DND-41 (cell line): ENCODE results near the gene CFAP58.

ENCODE experiments used
- ATAC-seq: fragments of 200-7000 bp; cut with Tn5 transposase; 3 replicates; pipeline ENCODE4 v1.9.1; 2021; ENCODE audit warnings: low read depth; ENCODE audit not compliant: insufficient read depth
- DNase-seq: peaks from one replicate; pipeline ENCODE4 v3.0.0-alpha.2; 2020
- H2AFZ ChIP-seq: 2 replicates; pipeline ENCODE4 v1.6.0; 2012; ENCODE audit warnings: low read depth, low read length
- H3K27ac ChIP-seq: 2 replicates; pipeline ENCODE4 v1.5.1; 2012; ENCODE audit warnings: low read length, inconsistent platforms
- H3K27me3 ChIP-seq: fragments of 200-600 bp; sonication (generic); 2 replicates; pipeline ENCODE4 v1.6.0; 2012; ENCODE audit warnings: low read length, mild to moderate bottlenecking, inconsistent platforms; ENCODE audit not compliant: insufficient read depth, poor library complexity
- H3K36me3 ChIP-seq: 2 replicates; pipeline ENCODE4 v1.5.1; 2012; ENCODE audit warnings: low read length, inconsistent platforms; ENCODE audit not compliant: insufficient read depth
- H3K4me1 ChIP-seq: 2 replicates; pipeline ENCODE4 v1.5.1; 2012; ENCODE audit warnings: mild to moderate bottlenecking, low read length; ENCODE audit not compliant: insufficient read depth
- H3K4me2 ChIP-seq: 2 replicates; pipeline ENCODE4 v1.6.0; 2012; ENCODE audit warnings: mild to moderate bottlenecking, moderate library complexity, low read length, inconsistent platforms; ENCODE audit not compliant: insufficient read depth
- H3K4me3 ChIP-seq, 2 experiments: fragments of 200-600 bp in 1 of 2; shearing (Covaris generic) in 1 of 2; 2 replicates each; pipeline ENCODE4 v1.5.1; 2012 to 2016; ENCODE audit warnings: inconsistent platforms in 2 of 2, low read length in 2 of 2, mild to moderate bottlenecking in 2 of 2, low read depth in 1 of 2, moderate library complexity in 1 of 2
- H3K79me2 ChIP-seq: 2 replicates; pipeline ENCODE4 v1.6.0; 2012; ENCODE audit warnings: low read length, inconsistent platforms; ENCODE audit not compliant: insufficient read depth
- H3K9ac ChIP-seq: 2 replicates; pipeline ENCODE4 v1.6.0; 2012; ENCODE audit warnings: low read depth, mild to moderate bottlenecking, inconsistent platforms, low read length, moderate library complexity
- H3K9me3 ChIP-seq: 2 replicates; pipeline ENCODE4 v1.5.1; 2012; ENCODE audit warnings: low read length, moderate library complexity, mild to moderate bottlenecking, inconsistent platforms; ENCODE audit not compliant: insufficient read depth, severe bottlenecking
- H4K20me1 ChIP-seq: 2 replicates; pipeline ENCODE4 v1.6.0; 2012; ENCODE audit warnings: low read length; ENCODE audit not compliant: insufficient read depth
- CTCF ChIP-seq: IDR thresholded peaks from 2 replicates; pipeline ENCODE4 v1.5.1; 2012; ENCODE audit warnings: borderline replicate concordance, low read length, moderate library complexity, mild to moderate bottlenecking; ENCODE audit not compliant: poor library complexity, severe bottlenecking; ENCODE audit errors: extremely low read depth
- EZH2 ChIP-seq: IDR thresholded peaks from 3 replicates; pipeline ENCODE4 v1.6.1; 2012; ENCODE audit warnings: borderline replicate concordance, low read depth, mild to moderate bottlenecking, moderate library complexity, low read length, inconsistent platforms; ENCODE audit not compliant: severe bottlenecking

CFAP58 gene

GRCh38 chr10:104325436-104326435 lies 27.9 kb upstream of the CFAP58 start:
- H3K36me3 ChIP-seq = peaks cover 5% of the 10 kb centered on the region; the same call in 1 of the 2 replicates
- H3K27me3 ChIP-seq = no peaks in the 10 kb centered on the region
- ATAC-seq = no peak
- peaks cover 100% of the 10 kb centered on the region for H3K79me2 ChIP-seq
- no peak for TF ChIP-seq EZH2
- H3K9me3 ChIP-seq = no peaks in the 10 kb centered on the region
- H3K4me3 ChIP-seq = no peak overlapping the region
- no peak for DNase-seq
- H4K20me1 ChIP-seq = peaks cover 98% of the 10 kb centered on the region
- no peak overlapping the region for H3K4me2 ChIP-seq
- no peak overlapping the region for H3K9ac ChIP-seq
- H3K4me1 ChIP-seq = peaks cover 32% of the 10 kb centered on the region
- no peak overlapping the region for H3K27ac ChIP-seq
- no peak overlapping the region for H2AFZ ChIP-seq

GRCh38 chr10:104326991-104327610 lies 26.5 kb upstream of the CFAP58 start:
- Histone ChIP-seq H2AFZ (no peak overlapping the region), H3K27me3 (no peaks in the 10 kb centered on the region), H3K9me3 (no peaks in the 10 kb centered on the region), H3K4me2 (no peak overlapping the region), H3K79me2 (peaks cover 100% of the 10 kb centered on the region), H3K36me3 (peaks cover 5% of the 10 kb centered on the region; the same call in 1 of the 2 replicates), H3K4me1 (peaks cover 38% of the 10 kb centered on the region), H4K20me1 (peaks cover 97% of the 10 kb centered on the region), H3K4me3 (no peak overlapping the region), H3K27ac (peak overlapping the region; percentile 3; the same call in 1 of the 2 replicates), H3K9ac (no peak overlapping the region)
- DNase-seq (no peak), ATAC-seq (no peak)
- TF ChIP-seq EZH2 (no peak), CTCF (no peak)

GRCh38 chr10:104327745-104328645 lies 25.6 kb upstream of the CFAP58 start:
- Histone ChIP-seq H3K79me2 (peaks cover 100% of the 10 kb centered on the region), H3K4me3 (0 out of 4 replicates have a peak overlapping the region, but pooled peaks of 1 of the 2 experiments have one; percentile 9), H3K4me1 (peaks cover 39% of the 10 kb centered on the region), H3K4me2 (peak overlapping the region; percentile 52), H4K20me1 (peaks cover 97% of the 10 kb centered on the region), H2AFZ (no peak overlapping the region), H3K27ac (peak overlapping the region; percentile 66), H3K9me3 (no peaks in the 10 kb centered on the region), H3K9ac (peak overlapping the region; percentile 38), H3K27me3 (no peaks in the 10 kb centered on the region), H3K36me3 (peaks cover 8% of the 10 kb centered on the region; the same call in 1 of the 2 replicates)
- DNase-seq (peak; percentile 35), ATAC-seq (peak; percentile 34; the same call in 2 of the 3 replicates)
- TF ChIP-seq EZH2 = no peak

- Histone ChIP-seq H3K4me2 (peak overlapping the region; percentile 52), H3K27me3 (no peaks in the 10 kb centered on the region), H4K20me1 (peaks cover 97% of the 10 kb centered on the region), H3K9me3 (no peaks in the 10 kb centered on the region), H3K9ac (peak overlapping the region; percentile 38), H3K36me3 (peaks cover 8% of the 10 kb centered on the region; the same call in 1 of the 2 replicates), H3K4me3 (0 out of 4 replicates have a peak overlapping the region, but pooled peaks of 1 of the 2 experiments have one; percentile 9), H3K4me1 (peaks cover 42% of the 10 kb centered on the region), H3K79me2 (peaks cover 100% of the 10 kb centered on the region), H3K27ac (peak overlapping the region; percentile 66), H2AFZ (no peak overlapping the region)
- no peak for TF ChIP-seq CTCF
- TF ChIP-seq EZH2 = no peak
- DNase-seq (no peak), ATAC-seq (no peak)
These were observed 25.1 kb upstream of the CFAP58 start for GRCh38 chr10:104328646-104328895.
